Neural cell (in vitro differentiated cells): ENCODE measurements around the gene ASS1. TPM values are rescaled to one million over a fixed set of nuclear protein-coding genes. Genes with fewer than 3 reads are reported as not detected.

ENCODE experiments used
- H2AFZ ChIP-seq: fragments of 200-600, 300-800 bp; sonication (generic), shearing (Covaris generic); 2 replicates; pipeline ENCODE4 v1.6.0; 2014; ENCODE audit warnings: low read depth, mild to moderate bottlenecking, antibody characterized with exemption, low read length, moderate library complexity
- H3F3A ChIP-seq: fragments of 200-600 bp; shearing (Covaris generic); 2 replicates; pipeline ENCODE4 v1.6.1; 2016; ENCODE audit warnings: mild to moderate bottlenecking, moderate library complexity, mixed read lengths, antibody characterized with exemption, low read length; ENCODE audit not compliant: insufficient read depth, poor library complexity, severe bottlenecking
- H3K27ac ChIP-seq: fragments of 200-600, 300-800 bp; sonication (generic), shearing (Covaris generic); 2 replicates; pipeline ENCODE4 v1.5.1; 2014; ENCODE audit warnings: mild to moderate bottlenecking, low read length, moderate library complexity
- H3K27me3 ChIP-seq: fragments of 300-800, 200-600 bp; sonication (generic), shearing (Covaris generic); 2 replicates; pipeline ENCODE4 v1.6.0; 2014; ENCODE audit warnings: mild to moderate bottlenecking, low read depth, low read length, moderate library complexity; ENCODE audit not compliant: insufficient read depth
- H3K36me3 ChIP-seq: fragments of 300-800, 200-600 bp; sonication (generic), shearing (Covaris generic); 2 replicates; pipeline ENCODE4 v1.5.1; 2014; ENCODE audit warnings: mild to moderate bottlenecking, antibody characterized with exemption, low read length, moderate library complexity; ENCODE audit not compliant: insufficient read depth
- H3K4me2 ChIP-seq: fragments of 300-800, 200-600 bp; sonication (generic), shearing (Covaris generic); 2 replicates; pipeline ENCODE4 v1.6.0; 2014; ENCODE audit warnings: mild to moderate bottlenecking, low read length
- H3K4me3 ChIP-seq: fragments of 300-800, 200-600 bp; sonication (generic), shearing (Covaris generic); 2 replicates; pipeline ENCODE4 v1.5.1; 2014; ENCODE audit warnings: mild to moderate bottlenecking, low read length, moderate library complexity
- H3K79me2 ChIP-seq: fragments of 200-600 bp; shearing (Covaris generic); replicated peaks from 2 replicates; pipeline ENCODE4 v1.6.0; 2014; ENCODE audit warnings: mild to moderate bottlenecking, low read length, moderate library complexity; ENCODE audit not compliant: insufficient read depth
- H3K9ac ChIP-seq: fragments of 300-800, 200-600 bp; sonication (generic), shearing (Covaris generic); 2 replicates; pipeline ENCODE4 v1.6.1; 2016; ENCODE audit warnings: mild to moderate bottlenecking, low read length, mixed read lengths
- H3K9me2 ChIP-seq: fragments of 200-600 bp; shearing (Covaris generic); 2 replicates; pipeline ENCODE4 v1.6.1; 2016; ENCODE audit warnings: mild to moderate bottlenecking, low read length, mixed read lengths; ENCODE audit not compliant: insufficient read depth
- H3K9me3 ChIP-seq: fragments of 200-600, 300-800 bp; sonication (generic), shearing (Covaris generic); 2 replicates; pipeline ENCODE4 v1.6.1; 2016; ENCODE audit warnings: mild to moderate bottlenecking, mixed run types, low read length, moderate library complexity, mixed read lengths
- H4K20me1 ChIP-seq: fragments of 200-600 bp; shearing (Covaris generic); 2 replicates; pipeline ENCODE4 v1.6.1; 2016; ENCODE audit warnings: mild to moderate bottlenecking, mixed run types; ENCODE audit not compliant: insufficient read depth
- CTCF ChIP-seq: fragments of 450-650 bp; IDR thresholded peaks from 2 replicates; pipeline ENCODE4 v1.5.1; 2014; ENCODE audit warnings: antibody characterized with exemption, mild to moderate bottlenecking, moderate library complexity; ENCODE audit not compliant: poor library complexity, severe bottlenecking
- EP300 ChIP-seq: fragments of 450-650 bp; conservative IDR thresholded peaks from 2 replicates; pipeline ENCODE4 v1.6.1; 2014; ENCODE audit warnings: antibody characterized with exemption, mild to moderate bottlenecking, moderate library complexity; ENCODE audit not compliant: poor library complexity, severe bottlenecking
- EZH2 ChIP-seq: fragments of 200-600, 300-800 bp; shearing (Covaris generic), sonication (generic); IDR thresholded peaks from 2 replicates; pipeline ENCODE4 v1.6.1; 2014; ENCODE audit warnings: antibody characterized with exemption, low read length, borderline replicate concordance, mild to moderate bottlenecking; ENCODE audit not compliant: insufficient read depth, poor library complexity, severe bottlenecking
- MXI1 ChIP-seq: fragments of 450-650 bp; conservative IDR thresholded peaks from 2 replicates; pipeline ENCODE4 v1.6.1; 2014; ENCODE audit warnings: antibody characterized with exemption, mild to moderate bottlenecking; ENCODE audit not compliant: poor library complexity, severe bottlenecking
- POLR2AphosphoS5 ChIP-seq: IDR thresholded peaks from 2 replicates; pipeline ENCODE4 v1.6.1; 2012
- RAD21 ChIP-seq: fragments of 450-650 bp; conservative IDR thresholded peaks from 2 replicates; pipeline ENCODE4 v1.6.1; 2014; ENCODE audit warnings: antibody characterized with exemption, mild to moderate bottlenecking, moderate library complexity
- TAF1 ChIP-seq: IDR thresholded peaks from 2 replicates; pipeline ENCODE4 v1.6.1; 2012; ENCODE audit warnings: low read depth
- polyA plus RNA-seq: library from polyadenylated mRNA; depleted of rRNA; stranded (reverse); fragments of >200 nt; gene quantifications from 2 replicates; pipeline ENCODE4 v1.2.3, GENCODE V29; 2014
- TF ChIP-seq, protein P1 (sequence below): IDR thresholded peaks from 2 replicates; pipeline ENCODE4 v1.6.1; 2012; ENCODE audit warnings: borderline replicate concordance

Gene ASS1
- polyA plus RNA-seq, 1 donor from 2014 or later: 2.6 TPM

GRCh38 chr9:130542038-130542437 lies 97.3 kb downstream of the ASS1 start:
- Histone ChIP-seq H3K27ac (no peak overlapping the region), H3K36me3 (no peaks in the 10 kb centered on the region), H3K9me3 (no peaks in the 10 kb centered on the region), H2AFZ (no peak overlapping the region), H4K20me1 (no peaks in the 10 kb centered on the region), H3K27me3 (peaks cover 5% of the 10 kb centered on the region), H3K79me2 (no peaks in the 10 kb centered on the region), H3K9me2 (no peaks in the 10 kb centered on the region), H3F3A (no peaks in the 10 kb centered on the region), H3K9ac (no peak overlapping the region), H3K4me3 (no peak overlapping the region), H3K4me2 (no peak overlapping the region)
- TF ChIP-seq EZH2: no peak

- no peaks in the 10 kb centered on the region for H3K36me3 ChIP-seq
- H2AFZ ChIP-seq: no peak overlapping the region
- H3K9me2 ChIP-seq: no peaks in the 10 kb centered on the region
- peaks cover 5% of the 10 kb centered on the region for H3K27me3 ChIP-seq
- H3K9me3 ChIP-seq: no peaks in the 10 kb centered on the region
- H4K20me1 ChIP-seq: no peaks in the 10 kb centered on the region
- TF ChIP-seq EP300 (no peak), CTCF (no peak), POLR2AphosphoS5 (no peak), EZH2 (no peak), RAD21 (no peak), MXI1 (no peak), TAF1 (no peak)
- TF ChIP-seq, protein P1, sequence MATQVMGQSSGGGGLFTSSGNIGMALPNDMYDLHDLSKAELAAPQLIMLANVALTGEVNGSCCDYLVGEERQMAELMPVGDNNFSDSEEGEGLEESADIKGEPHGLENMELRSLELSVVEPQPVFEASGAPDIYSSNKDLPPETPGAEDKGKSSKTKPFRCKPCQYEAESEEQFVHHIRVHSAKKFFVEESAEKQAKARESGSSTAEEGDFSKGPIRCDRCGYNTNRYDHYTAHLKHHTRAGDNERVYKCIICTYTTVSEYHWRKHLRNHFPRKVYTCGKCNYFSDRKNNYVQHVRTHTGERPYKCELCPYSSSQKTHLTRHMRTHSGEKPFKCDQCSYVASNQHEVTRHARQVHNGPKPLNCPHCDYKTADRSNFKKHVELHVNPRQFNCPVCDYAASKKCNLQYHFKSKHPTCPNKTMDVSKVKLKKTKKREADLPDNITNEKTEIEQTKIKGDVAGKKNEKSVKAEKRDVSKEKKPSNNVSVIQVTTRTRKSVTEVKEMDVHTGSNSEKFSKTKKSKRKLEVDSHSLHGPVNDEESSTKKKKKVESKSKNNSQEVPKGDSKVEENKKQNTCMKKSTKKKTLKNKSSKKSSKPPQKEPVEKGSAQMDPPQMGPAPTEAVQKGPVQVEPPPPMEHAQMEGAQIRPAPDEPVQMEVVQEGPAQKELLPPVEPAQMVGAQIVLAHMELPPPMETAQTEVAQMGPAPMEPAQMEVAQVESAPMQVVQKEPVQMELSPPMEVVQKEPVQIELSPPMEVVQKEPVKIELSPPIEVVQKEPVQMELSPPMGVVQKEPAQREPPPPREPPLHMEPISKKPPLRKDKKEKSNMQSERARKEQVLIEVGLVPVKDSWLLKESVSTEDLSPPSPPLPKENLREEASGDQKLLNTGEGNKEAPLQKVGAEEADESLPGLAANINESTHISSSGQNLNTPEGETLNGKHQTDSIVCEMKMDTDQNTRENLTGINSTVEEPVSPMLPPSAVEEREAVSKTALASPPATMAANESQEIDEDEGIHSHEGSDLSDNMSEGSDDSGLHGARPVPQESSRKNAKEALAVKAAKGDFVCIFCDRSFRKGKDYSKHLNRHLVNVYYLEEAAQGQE: no peak
- no peak overlapping the region for H3K9ac ChIP-seq
- H3F3A ChIP-seq: no peaks in the 10 kb centered on the region
- no peaks in the 10 kb centered on the region for H3K79me2 ChIP-seq
- H3K27ac ChIP-seq: no peak overlapping the region
- no peak overlapping the region for H3K4me2 ChIP-seq
- H3K4me3 ChIP-seq: no peak overlapping the region
Observed at GRCh38 chr9:130542457-130543228, 97.9 kb downstream of the ASS1 start.
